NCI-H460 (cell line): ENCODE data around the gene CAMTA1. TPM values are rescaled to one million over a fixed set of nuclear protein-coding genes. Genes with fewer than 3 reads are reported as not detected.

ENCODE experiments used
- DNase-seq: peaks from one replicate; pipeline ENCODE4 v3.0.0-alpha.2; 2016; ENCODE audit warnings: low read depth; ENCODE audit errors: extremely low read depth
- total RNA-seq: library from RNA; depleted of rRNA; stranded (reverse); fragments of >200 nt; shearing (Covaris generic); gene quantifications from 2 replicates; pipeline ENCODE4 v1.2.3, GENCODE V29; 2014

Gene CAMTA1
- total RNA-seq, 1 experiment from 2014 or later = 39.9 TPM

DNA sequence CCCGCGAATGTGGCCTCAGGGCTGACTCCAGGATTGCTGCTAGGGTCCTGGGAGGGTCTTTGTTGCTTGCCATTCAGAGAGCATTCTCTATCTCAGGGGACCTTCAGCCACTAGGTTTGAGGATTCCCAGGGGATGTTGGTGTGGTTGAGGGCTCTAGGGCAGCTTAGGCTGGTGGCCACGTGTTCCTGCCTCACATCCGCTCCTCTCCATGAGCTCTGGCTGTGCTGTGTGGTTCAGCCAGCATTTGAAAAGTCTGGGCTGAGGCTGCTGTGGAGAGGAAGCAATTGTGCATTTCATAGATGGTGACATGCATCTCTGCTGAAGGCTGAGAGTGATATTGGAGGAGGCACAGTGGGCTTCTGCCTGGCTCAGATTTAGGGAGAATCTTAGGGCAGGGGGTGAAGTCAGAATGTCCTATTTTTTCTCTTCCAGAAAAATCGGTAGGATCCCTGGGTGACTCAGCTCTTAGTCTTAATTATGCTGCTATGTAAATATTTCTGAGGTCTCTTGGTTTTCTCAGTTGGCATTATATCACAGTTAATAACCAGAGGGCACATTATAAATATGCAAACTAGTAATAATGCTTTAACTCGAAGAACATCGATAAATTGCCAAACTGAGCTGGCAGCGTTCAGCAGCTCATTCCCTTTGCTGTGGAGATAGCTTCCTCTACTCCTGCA is 182.3 kb downstream of the CAMTA1 start:
- DNase-seq = no peak

DNA sequence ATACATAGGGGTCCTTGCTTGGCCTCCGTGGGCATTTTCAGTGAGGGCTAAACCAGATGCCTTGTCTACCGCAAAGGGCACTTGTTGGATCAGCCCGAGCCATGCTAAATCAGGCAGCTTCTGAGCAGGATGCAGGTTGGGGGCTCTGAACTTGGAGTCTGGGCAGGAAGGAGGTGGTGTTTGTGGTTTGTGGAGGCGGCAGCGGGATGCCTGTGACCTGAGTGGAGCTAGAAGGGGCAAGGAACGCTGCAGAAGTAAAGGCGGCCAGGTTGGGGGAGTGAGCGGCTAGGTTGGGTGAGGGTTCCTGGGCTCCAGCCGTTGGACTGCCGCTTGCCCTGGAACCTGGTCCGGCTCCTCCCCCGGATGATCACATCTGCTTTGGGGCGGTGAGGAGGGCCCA is 183.9 kb downstream of the CAMTA1 start:
- no peak for DNase-seq

DNA sequence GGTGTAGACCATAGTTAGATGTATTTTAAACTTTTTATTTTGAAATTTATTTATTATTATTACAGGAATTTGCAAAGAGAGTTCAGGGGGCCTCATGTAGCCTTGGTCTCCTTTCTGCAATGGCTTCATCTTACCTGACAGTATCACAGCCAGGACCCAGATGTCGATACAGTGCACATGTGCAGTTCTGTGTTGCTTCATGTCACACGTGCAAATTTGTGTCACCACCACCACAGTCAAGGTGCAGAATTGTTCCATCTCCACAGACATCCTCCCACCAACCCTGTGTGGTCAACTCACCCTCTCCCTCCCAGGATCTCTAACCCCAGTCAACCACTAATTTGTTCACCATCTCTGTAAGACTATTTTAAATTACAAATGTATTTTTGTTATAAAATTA is 184.5 kb downstream of the CAMTA1 start:
- DNase-seq = no peak

GRCh38 chr1:6970221-6970620 is 185.0 kb downstream of the CAMTA1 start:
- no peak for DNase-seq

DNA sequence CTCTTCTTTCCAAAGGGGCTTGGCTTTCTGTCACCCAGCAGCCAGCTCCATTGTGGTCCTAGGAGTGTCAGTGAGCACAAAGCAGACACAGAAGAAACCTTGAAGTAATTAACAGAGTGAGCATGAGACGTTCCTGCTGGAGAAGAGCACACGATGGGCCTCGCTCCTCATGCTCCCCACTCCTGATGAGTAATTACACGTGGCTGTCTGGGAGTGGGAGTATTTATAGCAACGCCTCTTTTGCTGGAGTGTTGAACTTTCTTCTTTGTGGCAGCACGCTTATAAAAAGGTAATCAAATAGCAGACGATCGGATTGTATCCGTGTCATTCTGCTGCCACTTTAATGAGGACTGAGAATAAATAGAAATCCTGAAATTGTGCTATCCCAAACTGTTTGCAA is 185.8 kb downstream of the CAMTA1 start:
- no peak for DNase-seq

- no peak for DNase-seq
Measured at GRCh38 chr1:6971699-6972098, 186.4 kb downstream of the CAMTA1 start.

DNA sequence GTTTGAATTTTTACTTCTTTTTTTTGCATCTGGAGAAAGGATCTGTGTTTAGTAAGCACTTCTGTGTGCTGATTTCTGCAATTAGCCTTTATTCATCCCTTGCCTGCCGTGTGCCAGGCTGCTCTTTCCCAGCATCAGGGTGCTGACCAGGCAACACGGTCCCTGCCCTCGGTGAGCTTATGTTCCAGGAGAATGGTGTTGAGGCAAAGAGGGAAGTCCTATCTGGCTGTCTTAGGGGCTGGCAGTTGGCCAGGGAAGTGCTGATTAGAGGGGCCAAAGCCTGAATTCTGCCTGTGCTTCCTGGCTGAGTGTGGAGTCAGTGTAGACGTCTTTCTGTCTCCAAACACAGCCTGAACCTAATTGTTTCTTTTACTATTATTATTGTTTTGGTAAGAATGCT is 187.1 kb downstream of the CAMTA1 start:
- no peak for DNase-seq

DNA sequence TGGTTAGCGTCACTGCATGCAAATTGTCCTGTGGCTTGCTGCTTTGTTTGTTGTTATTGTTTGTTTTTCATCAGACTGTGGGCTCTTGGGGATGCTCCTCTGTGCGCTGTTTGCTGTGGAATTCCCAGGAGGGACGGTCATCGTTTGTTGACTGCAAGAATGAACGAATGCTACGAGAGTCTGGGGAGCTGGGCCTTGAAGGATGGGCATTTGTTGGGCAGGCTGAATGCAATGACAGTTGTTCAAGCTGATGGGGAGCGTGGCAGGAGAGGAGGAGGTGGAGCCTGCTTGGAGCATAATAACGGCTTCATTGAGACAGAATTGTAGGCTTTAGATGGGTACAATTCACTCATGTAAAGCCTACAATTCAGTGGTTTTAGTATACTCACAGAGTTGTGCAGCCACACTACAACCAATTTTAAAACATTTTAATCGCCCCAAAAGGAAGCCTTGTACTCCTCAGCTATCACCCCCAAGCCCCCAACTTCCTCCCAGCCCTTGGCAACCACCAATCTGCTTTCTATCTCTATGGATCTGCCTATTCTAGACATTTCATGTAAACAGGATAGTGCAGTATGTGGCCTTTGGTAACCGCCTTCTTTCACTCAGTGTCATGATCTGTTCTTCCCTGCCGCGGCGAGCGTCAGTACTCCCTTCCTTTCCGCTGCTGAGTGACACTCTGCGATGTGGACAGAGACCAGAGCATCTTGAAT is 190.2 kb downstream of the CAMTA1 start:
- no peak for DNase-seq

DNA sequence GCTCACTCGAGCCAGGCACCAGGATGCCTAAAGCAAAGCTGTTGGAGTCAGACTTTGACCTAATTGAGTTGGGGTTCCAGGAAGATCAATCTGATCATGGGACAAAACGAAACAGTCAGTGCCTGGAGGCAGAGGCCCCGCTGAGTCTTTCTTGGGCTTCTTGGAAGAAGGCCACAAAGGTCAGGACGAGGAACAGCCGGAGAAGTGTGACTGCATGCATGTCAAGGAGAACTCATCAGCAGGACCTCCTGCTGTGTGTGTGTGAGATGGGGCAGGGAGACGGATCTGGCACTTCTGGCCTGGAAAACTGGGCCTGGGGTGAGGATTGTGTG is 190.8 kb downstream of the CAMTA1 start:
- DNase-seq = no peak

DNA sequence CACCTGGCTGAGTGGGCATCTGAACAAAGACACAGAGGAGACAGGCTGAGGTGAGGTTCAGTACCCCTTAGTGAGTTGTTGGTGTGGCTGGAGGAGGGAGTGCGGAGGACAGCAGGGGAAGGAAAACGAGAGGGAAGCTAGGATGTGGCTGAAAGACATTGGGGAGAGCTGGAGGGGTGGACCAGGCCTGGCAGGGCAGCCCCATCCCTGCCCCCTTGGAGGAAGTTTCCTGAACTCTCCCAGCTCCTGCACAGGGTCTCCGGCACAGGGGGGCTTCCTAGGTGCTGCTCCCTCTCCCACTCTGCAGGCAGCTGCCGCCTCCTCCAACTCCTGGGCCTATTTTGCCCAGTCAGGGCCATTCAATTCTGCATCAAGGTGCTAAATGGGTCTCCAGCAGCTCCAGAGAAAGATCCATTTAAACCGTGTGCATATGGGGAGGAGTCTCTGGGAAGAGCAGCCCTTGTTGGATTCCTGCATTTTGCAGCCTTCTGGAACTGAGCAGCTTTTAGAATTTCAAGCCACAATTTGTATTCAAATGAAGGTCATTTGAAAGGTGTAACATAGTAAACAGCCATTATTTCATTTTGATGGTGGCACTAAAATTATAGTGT is 193.9 kb downstream of the CAMTA1 start:
- no peak for DNase-seq

DNA sequence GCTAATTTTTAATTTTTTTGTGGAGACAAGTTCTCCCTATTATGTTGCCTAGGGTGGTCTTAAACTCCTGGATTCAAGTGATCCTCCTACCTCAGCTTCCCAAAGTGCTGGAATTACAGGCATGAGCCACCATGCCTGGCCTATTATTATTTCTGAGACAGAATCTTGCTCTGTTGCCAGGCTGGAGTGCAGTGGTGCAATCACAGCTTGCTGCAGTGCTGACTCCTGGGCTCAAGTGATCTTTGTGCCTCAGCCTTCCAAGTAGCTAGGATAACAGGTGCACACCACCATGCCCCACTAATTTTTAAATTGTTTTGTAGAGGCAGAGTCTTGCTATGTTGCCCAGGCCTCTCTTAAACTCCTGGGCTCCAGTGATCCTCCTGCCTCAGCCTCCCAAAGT is 196.3 kb downstream of the CAMTA1 start:
- no peak for DNase-seq

- DNase-seq = no peak
Measured at GRCh38 chr1:6982443-6982842, 197.2 kb downstream of the CAMTA1 start.

GRCh38 chr1:6982860-6983259 is 197.6 kb downstream of the CAMTA1 start:
- no peak for DNase-seq

GRCh38 chr1:6984536-6984935 is 199.3 kb downstream of the CAMTA1 start:
- DNase-seq = no peak

- no peak for DNase-seq
Measured at GRCh38 chr1:6984986-6985385, 199.7 kb downstream of the CAMTA1 start.

DNA sequence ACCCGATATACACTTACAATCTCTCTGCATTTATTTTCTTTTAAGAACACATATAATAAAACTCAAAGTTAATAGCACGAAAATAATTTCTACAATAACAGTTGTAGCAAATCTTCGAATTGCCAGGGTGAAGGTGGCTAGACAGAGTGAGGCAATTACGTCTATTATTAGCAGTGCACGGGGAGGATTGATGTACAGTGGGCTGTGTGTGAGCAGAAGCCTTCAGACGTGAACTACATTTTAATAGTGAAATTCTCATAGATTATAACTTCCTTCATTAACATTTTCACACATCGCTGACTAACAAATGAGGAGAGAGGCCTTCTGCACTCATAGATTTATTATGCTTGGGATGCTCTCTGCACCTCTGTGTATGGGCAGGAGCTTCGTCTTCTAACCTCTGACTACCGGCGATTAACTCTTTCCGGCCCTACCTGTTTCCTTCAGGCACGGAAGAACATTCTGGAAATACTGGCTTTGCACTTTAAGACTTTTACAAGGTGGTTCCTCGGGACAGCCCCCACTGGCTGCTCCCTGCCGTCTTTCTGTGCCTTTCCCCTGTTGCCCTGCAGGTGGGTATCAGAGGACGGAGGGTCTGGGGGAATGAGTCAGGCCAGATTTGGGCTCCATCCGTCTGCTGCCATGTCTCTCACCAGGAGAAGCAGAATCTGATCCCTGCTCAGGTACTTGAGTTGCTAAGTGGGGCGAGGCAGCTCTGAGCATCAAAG is 200.5 kb downstream of the CAMTA1 start:
- no peak for DNase-seq

DNA sequence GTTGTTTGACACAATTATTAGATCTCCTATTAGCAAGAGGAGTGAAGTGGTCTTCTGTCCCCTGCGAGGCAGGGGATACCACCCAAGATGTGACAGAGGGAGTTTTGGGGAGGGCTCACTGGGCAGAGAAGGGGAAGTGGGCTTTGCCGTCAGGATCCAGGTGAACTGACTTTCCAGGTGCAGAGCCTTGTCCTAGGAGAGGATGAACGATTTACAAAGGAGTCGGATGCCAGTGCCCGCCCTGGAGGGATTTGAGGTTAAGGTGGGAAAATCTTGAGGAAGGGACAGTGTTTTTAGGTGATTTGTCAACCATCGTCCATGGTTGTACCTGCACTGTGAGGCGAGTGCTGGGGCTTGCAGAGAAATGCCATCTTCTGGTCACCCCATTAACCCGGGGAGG is 201.0 kb downstream of the CAMTA1 start:
- no peak for DNase-seq

DNA sequence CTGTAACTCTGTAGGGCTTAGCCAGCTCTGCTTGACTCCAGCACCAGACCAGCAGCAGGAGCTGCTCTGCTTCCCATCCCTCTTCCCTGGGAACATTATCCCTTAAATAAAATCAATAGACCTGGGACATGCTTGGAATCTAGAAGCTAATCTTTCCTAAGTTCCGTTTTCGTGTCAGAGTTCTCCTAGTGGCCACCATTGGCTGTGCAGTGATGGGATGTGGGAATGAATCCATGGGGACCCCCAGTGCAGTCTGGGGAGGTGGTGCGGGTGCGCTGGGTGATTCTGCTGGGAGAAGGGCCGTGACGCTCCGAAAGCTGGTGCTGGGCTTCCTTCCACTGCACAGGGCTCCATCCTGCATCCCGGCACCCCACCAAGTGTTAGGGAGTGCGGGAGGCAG is 202.7 kb downstream of the CAMTA1 start:
- no peak for DNase-seq

DNA sequence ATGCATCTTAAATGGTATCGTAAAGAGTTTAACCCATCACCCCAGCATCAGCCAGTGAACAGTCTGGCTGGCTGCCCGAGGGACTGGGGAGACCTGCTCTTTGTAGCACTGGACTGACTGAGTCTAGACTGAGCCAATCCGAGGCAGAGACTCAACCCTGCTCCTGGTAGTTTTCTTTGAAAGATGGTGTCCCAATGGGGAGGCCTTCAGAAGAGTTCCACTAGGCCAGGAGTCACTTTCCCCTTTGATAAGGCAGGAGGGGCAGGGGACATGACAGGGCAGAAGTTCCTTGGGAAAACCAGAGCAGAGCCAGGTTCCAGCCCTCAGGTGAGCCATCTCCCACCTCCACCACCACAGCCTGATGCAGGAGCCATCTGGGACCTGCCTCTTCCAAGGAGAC is 203.5 kb downstream of the CAMTA1 start:
- no peak for DNase-seq

GRCh38 chr1:6989212-6990159 is 204.2 kb downstream of the CAMTA1 start:
- no peak for DNase-seq
